GM12875 (cell line): ENCODE measurements around the gene GPRIN1.
A peak's percentile ranks its signal among the peaks of the same experiment; 100 is the strongest.

ENCODE experiments used
- H3K4me3 ChIP-seq: one replicate; pipeline ENCODE4 v1.5.1; 2011; ENCODE audit warnings: low read depth, low read length, control low read depth
- TF ChIP-seq, protein P1 (sequence below): IDR thresholded peaks from 2 replicates; pipeline ENCODE4 v1.5.1; 2011; ENCODE audit warnings: low read depth, mild to moderate bottlenecking, control low read depth, inconsistent platforms, low read length, moderate library complexity, borderline replicate concordance; ENCODE audit not compliant: insufficient read depth

The GPRIN1 gene

DNA sequence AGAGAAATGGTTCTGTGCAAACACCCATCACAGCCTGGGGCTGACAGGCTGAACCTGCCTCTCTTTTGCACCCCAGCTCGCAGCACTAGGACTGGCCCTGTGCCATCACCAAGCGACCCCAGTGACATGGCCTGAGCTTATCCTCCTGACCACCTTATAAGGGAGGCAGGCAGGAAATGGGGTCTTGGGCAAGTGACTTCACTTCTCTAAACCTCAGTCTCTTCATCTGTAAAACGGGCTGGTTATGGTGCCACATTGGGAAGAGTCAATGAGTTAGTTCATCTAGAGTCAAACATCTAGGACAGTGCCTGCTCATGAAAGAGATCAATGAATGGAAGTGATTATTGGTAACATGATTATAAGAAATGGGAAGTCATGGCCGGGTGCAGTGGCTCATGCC lies 14.2 kb upstream of the GPRIN1 start:
- no peak overlapping the region for H3K4me3 ChIP-seq
- TF ChIP-seq, protein P1, sequence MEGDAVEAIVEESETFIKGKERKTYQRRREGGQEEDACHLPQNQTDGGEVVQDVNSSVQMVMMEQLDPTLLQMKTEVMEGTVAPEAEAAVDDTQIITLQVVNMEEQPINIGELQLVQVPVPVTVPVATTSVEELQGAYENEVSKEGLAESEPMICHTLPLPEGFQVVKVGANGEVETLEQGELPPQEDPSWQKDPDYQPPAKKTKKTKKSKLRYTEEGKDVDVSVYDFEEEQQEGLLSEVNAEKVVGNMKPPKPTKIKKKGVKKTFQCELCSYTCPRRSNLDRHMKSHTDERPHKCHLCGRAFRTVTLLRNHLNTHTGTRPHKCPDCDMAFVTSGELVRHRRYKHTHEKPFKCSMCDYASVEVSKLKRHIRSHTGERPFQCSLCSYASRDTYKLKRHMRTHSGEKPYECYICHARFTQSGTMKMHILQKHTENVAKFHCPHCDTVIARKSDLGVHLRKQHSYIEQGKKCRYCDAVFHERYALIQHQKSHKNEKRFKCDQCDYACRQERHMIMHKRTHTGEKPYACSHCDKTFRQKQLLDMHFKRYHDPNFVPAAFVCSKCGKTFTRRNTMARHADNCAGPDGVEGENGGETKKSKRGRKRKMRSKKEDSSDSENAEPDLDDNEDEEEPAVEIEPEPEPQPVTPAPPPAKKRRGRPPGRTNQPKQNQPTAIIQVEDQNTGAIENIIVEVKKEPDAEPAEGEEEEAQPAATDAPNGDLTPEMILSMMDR, result no peak

DNA sequence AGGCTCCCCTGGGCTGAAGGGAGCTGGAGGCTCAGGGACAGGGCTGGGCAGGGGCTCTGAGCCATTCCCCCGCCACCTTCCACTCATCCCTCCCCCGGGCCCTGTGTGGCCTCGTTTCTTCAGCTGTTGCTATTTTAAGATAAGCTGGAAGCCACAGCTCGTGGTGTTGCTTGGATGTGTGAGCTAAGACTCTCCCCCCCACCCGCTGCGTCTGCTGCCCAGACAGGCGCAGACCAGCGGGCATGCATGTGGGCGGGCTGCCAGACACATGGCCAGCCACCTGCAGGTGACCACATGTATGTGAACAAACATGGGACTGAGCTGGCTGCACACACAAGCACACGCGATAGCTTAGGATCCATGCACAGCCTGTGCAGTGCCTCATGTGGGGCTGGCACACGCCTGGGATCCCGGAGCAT lies 11.7 kb upstream of the GPRIN1 start:
- H3K4me3 ChIP-seq, result no peak overlapping the region
- TF ChIP-seq, protein P1, result no peak

- no peak overlapping the region for H3K4me3 ChIP-seq
- TF ChIP-seq, protein P1, result no peak
Observed at GRCh38 chr5:176620333-176620981, 10.5 kb upstream of the GPRIN1 start.

- no peak overlapping the region for H3K4me3 ChIP-seq
- TF ChIP-seq, protein P1, result no peak
Observed at GRCh38 chr5:176619569-176620332, 9.8 kb upstream of the GPRIN1 start.

DNA sequence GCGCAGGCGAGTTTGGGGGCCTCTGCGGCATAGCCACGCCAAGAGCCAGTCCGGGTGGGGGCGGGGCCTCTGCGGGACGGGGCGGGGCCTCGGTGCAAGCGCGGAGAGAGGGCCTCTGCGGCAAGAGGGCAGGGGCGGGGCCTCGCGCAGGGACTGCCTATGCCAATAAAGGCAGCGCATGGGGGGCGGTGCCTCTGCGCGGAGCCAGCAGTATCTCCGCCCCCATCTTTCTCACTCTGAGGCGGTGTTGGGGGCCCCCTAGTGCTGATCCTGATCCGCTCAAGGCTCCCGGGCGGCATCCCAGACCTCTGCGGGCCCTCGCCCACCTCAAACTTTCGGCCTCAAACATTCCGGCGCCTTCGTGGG lies 9.2 kb upstream of the GPRIN1 start:
- TF ChIP-seq, protein P1, result peak; percentile 25; the same call in 1 of the 2 replicates
- no peak overlapping the region for H3K4me3 ChIP-seq

GRCh38 chr5:176618783-176619182 lies 8.8 kb upstream of the GPRIN1 start:
- TF ChIP-seq, protein P1, result no peak

GRCh38 chr5:176616511-176616910 lies 6.6 kb upstream of the GPRIN1 start:
- H3K4me3 ChIP-seq, result no peak overlapping the region

More at GRCh38 chr5:176618783-176619182, 8.8 kb upstream of the GPRIN1 start:
- no peak overlapping the region for H3K4me3 ChIP-seq

More at GRCh38 chr5:176616511-176616910, 6.6 kb upstream of the GPRIN1 start:
- TF ChIP-seq, protein P1, result no peak
